ENCODE data around the gene LMF1. TPM values are rescaled to one million over a fixed set of nuclear protein-coding genes. Genes with fewer than 3 reads are reported as not detected.
A peak's percentile ranks its signal among the peaks of the same experiment; 100 is the strongest.

LMF1 gene
- polyA plus RNA-seq, 6 donors from 2014 or later, result 8.2 to 19.6 (median 13.2) TPM

DNA sequence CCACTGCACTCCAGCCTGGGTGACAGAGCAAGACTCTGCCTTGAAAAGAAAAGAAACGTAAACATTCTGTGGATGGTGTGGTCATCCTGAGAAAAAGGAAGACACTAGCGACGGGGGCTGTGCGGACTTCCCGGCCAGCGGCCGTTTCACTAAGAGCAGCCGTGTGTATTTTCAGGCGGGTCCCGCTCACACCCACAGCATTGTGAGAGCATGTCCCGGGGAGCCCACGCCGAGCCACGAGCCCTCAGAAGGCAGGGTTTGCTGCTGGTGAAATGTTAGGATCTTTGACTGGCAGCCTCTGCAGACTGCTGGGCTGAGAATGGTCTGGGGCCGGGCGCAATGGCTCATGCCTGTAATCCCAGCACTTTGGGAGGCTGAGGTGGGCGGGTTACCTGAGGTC is 40.3 kb downstream of the LMF1 start:
- Mint-ChIP-seq H3K27ac (no peak overlapping the region), H3K9me3 (peaks cover 0 to 5% (median 4%) of the 10 kb centered on the region in 7 donors)

DNA sequence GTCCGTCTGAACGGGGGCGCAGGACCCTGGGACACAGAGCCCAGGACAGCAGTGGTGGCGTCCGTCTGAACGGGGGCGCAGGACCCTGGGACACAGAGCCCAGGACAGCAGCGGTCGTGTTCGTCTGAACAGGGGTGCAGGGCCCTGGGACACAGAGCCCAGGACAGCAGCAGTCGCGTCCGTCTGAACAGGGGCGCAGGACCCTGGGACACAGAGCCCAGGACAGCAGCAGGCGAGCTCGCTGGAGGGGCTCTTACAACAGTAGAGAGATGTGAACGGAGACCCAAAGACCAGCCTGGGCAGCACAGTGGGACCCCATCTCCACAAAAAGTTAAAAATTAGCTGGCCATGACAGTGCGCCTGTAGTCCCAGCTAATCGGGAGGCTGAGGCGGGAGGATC is 40.7 kb downstream of the LMF1 start:
- Mint-ChIP-seq H3K9me3 (peaks cover 0 to 5% (median 4%) of the 10 kb centered on the region in 7 donors), H3K27me3 (no peaks in the 10 kb centered on the region), H3K36me3 (peaks cover 7 to 8% of the 10 kb centered on the region in 2 donors), H3K4me3 (no peak overlapping the region), H3K27ac (no peak overlapping the region), H3K4me1 (peaks cover 0 to 4% (median 4%) of the 10 kb centered on the region in 3 donors)
- ATAC-seq (ENCODE audit: low read depth in 2 of 2), result no peak
- no peak for DNase-seq

More for the DNA sequence above, 40.3 kb downstream of the LMF1 start:
- Mint-ChIP-seq H3K36me3 (peaks cover 7 to 12% of the 10 kb centered on the region in 2 donors), H3K4me3 (no peak overlapping the region), H3K27me3 (no peaks in the 10 kb centered on the region), H3K4me1 (peaks cover 0 to 4% (median 4%) of the 10 kb centered on the region in 3 donors)
- DNase-seq, result no peak
- ATAC-seq (ENCODE audit: low read depth in 2 of 2), result no peak

DNA sequence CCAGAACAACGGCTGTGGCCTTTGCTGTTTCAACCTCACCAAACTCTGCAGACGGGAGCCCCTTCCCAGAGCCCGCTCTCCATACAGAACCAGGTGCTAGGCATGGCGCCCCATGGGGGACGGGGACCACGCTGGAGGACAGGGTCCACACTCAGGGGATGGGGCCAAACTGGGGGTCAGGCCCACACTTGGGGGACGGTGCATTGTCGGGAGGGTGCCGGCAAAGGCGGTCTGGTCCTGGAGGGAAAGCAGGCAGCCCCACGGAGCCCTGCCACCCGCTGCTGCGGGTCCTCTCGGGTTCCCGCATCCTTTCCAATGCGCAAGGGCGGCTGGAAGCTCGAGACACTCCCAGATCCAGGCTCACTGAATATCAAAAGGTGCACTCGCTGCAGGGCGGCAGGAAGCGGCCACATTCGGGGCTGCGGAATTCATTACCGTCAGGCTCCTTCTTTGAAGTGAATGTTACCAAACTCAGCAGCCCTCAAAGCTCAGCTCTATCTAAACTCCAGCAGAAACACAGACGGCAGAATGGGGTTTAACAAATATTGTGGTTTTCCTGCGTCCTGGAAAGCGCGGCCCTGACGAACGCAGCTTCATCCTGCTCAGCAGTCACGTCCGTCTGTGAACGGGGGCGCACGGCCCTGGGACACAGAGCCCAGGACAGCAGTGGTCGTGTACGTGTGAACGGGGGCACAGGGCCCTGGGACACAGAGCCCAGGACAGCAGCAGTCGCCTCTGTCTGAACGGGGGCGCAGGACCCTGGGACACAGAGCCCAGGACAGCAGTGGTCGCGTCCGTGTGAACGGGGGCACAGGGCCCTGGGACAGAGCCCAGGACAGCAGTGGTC is 41.3 kb downstream of the LMF1 start:
- no peak overlapping the region for H3K4me3 Mint-ChIP-seq
- DNase-seq, result no peak
- H3K27ac Mint-ChIP-seq, result peak overlapping the region in 1 of 6 donors; percentile 44
- H3K27me3 Mint-ChIP-seq, result no peaks in the 10 kb centered on the region
- H3K9me3 Mint-ChIP-seq, result peaks cover 0 to 5% (median 4%) of the 10 kb centered on the region in 7 donors
- no peak for ATAC-seq (ENCODE audit: low read depth in 2 of 2)
- peaks cover 0 to 4% (median 4%) of the 10 kb centered on the region in 3 donors for H3K4me1 Mint-ChIP-seq
- peaks cover 11 to 13% of the 10 kb centered on the region in 2 donors for H3K36me3 Mint-ChIP-seq

GRCh38 chr16:928526-928925 is 42.3 kb downstream of the LMF1 start:
- no peak for DNase-seq
- Mint-ChIP-seq H3K27me3 (no peaks in the 10 kb centered on the region), H3K36me3 (peaks cover 13 to 23% of the 10 kb centered on the region in 2 donors), H3K4me3 (no peak overlapping the region), H3K4me1 (peaks cover 0 to 4% (median 4%) of the 10 kb centered on the region in 3 donors), H3K27ac (no peak overlapping the region), H3K9me3 (peaks cover 0 to 5% (median 4%) of the 10 kb centered on the region in 7 donors)
- no peak for ATAC-seq (ENCODE audit: low read depth in 2 of 2)

- H3K36me3 Mint-ChIP-seq, result peaks cover 13 to 25% of the 10 kb centered on the region in 2 donors
- H3K4me3 Mint-ChIP-seq, result no peak overlapping the region
- ATAC-seq (ENCODE audit: low read depth in 2 of 2) (no peak), DNase-seq (no peak)
- no peaks in the 10 kb centered on the region for H3K27me3 Mint-ChIP-seq
- H3K9me3 Mint-ChIP-seq, result peaks cover 0 to 5% (median 4%) of the 10 kb centered on the region in 7 donors
- H3K27ac Mint-ChIP-seq, result no peak overlapping the region
- peaks cover 0 to 4% (median 2%) of the 10 kb centered on the region in 3 donors for H3K4me1 Mint-ChIP-seq
These were observed 42.9 kb downstream of the LMF1 start for GRCh38 chr16:927931-928330.

DNA sequence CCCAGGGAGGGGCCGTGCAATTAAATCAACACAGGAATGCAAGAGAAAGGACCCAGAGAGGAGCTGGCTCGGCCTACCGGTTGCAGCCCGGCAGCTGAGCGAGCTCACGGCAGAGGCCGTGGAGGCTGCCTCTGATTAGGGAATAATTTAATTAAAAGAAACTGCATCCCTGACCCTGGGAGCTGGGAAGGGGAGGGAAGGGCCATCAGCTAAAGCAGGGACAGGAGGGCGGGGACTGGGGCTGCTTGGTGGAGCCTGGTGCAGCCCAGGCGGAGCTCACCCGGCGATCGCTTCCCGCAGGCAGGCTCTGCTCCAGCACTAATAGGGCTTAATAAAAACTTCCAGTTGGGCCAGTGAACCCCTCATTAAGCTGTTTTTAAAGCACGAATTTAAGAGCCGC is 43.4 kb downstream of the LMF1 start:
- Mint-ChIP-seq H3K9me3 (peaks cover 0 to 6% (median 4%) of the 10 kb centered on the region in 7 donors), H3K27ac (no peak overlapping the region), H3K4me3 (no peak overlapping the region), H3K4me1 (peaks cover 0 to 6% (median 0%) of the 10 kb centered on the region in 3 donors), H3K36me3 (peaks cover 15 to 29% of the 10 kb centered on the region in 2 donors), H3K27me3 (no peaks in the 10 kb centered on the region)
- ATAC-seq (ENCODE audit: low read depth in 2 of 2) (no peak), DNase-seq (no peak)

GRCh38 chr16:926715-927114 is 44.1 kb downstream of the LMF1 start:
- Mint-ChIP-seq H3K27me3 (no peaks in the 10 kb centered on the region), H3K27ac (no peak overlapping the region), H3K4me1 (peaks cover 0 to 8% (median 0%) of the 10 kb centered on the region in 3 donors), H3K9me3 (peaks cover 0 to 8% (median 4%) of the 10 kb centered on the region in 7 donors), H3K36me3 (peaks cover 20 to 36% of the 10 kb centered on the region in 2 donors), H3K4me3 (no peak overlapping the region)
- ATAC-seq (ENCODE audit: low read depth in 2 of 2) (no peak), DNase-seq (no peak)

GRCh38 chr16:924806-925205 is 46.0 kb downstream of the LMF1 start:
- Mint-ChIP-seq H3K36me3 (peaks cover 19 to 44% of the 10 kb centered on the region in 2 donors), H3K27ac (no peak overlapping the region), H3K4me3 (no peak overlapping the region), H3K9me3 (peaks cover 0 to 8% (median 4%) of the 10 kb centered on the region in 7 donors), H3K27me3 (no peaks in the 10 kb centered on the region), H3K4me1 (peaks cover 0 to 12% (median 7%) of the 10 kb centered on the region in 3 donors)
- no peak for ATAC-seq (ENCODE audit: low read depth in 2 of 2)
- DNase-seq, result no peak

- no peak overlapping the region for H3K4me3 Mint-ChIP-seq
- peaks cover 0 to 8% (median 4%) of the 10 kb centered on the region in 7 donors for H3K9me3 Mint-ChIP-seq
- peaks cover 0 to 12% (median 7%) of the 10 kb centered on the region in 3 donors for H3K4me1 Mint-ChIP-seq
- DNase-seq (no peak), ATAC-seq (ENCODE audit: low read depth in 2 of 2) (no peak)
- H3K27ac Mint-ChIP-seq, result no peak overlapping the region
- no peaks in the 10 kb centered on the region for H3K27me3 Mint-ChIP-seq
- peaks cover 19 to 44% of the 10 kb centered on the region in 2 donors for H3K36me3 Mint-ChIP-seq
These were observed 46.7 kb downstream of the LMF1 start for GRCh38 chr16:924063-924462.

DNA sequence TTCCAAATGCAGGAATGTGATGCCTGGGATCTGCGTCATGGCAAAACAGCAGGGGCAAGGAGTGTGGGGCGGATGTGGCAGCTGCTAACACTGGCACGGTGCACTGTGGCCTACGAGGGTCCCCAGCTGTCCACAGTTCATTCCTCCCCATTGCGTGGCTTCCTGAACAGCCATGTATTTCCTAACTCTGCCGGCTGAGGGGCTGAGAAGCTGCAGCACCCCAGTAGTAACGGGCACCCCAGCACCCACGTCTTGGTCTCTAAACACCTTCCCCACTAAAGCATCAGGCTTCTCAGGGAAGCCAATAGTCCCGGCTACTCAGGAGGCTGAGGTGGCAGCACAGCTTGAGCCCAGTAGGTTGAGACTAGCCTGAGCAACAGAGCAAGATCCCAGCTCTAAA is 47.6 kb downstream of the LMF1 start:
- DNase-seq (no peak), ATAC-seq (ENCODE audit: low read depth in 2 of 2) (no peak)
- H3K27ac Mint-ChIP-seq, result no peak overlapping the region
- no peak overlapping the region for H3K4me3 Mint-ChIP-seq
- H3K4me1 Mint-ChIP-seq, result peaks cover 0 to 12% (median 7%) of the 10 kb centered on the region in 3 donors
- H3K9me3 Mint-ChIP-seq, result peaks cover 0 to 8% (median 4%) of the 10 kb centered on the region in 7 donors
- no peaks in the 10 kb centered on the region for H3K27me3 Mint-ChIP-seq
- peaks cover 19 to 44% of the 10 kb centered on the region in 2 donors for H3K36me3 Mint-ChIP-seq

DNA sequence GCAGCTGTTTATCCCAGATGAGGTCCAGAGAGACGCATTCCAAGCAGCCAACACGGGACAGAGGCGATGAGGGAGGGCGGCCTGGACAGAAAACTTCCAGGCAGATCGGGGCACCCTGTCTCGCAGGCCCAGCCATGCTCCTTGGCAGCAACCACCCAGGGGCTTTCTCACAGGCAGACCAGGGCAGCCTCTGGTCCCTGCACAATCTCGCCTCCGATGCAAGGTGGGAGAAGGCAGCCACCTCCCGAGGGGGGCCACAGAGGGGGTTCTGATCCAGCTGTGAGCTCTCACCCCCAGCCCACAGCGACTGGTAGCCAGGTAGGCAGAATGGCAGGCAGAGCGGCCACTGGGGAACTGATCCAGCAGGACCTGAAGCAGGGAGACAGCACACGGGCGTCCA is 48.7 kb downstream of the LMF1 start:
- peak overlapping the region in 1 of 6 donors; percentile 24 for H3K27ac Mint-ChIP-seq

GRCh38 chr16:921321-921905 is 49.4 kb downstream of the LMF1 start:
- Mint-ChIP-seq H3K4me1 (peaks cover 0 to 12% (median 7%) of the 10 kb centered on the region in 3 donors), H3K27ac (no peak overlapping the region), H3K36me3 (peaks cover 19 to 42% of the 10 kb centered on the region in 2 donors), H3K27me3 (no peaks in the 10 kb centered on the region), H3K4me3 (peak overlapping the region in 1 of 8 donors; percentile 16), H3K9me3 (peaks cover 0 to 7% (median 4%) of the 10 kb centered on the region in 7 donors)
- ATAC-seq (ENCODE audit: low read depth in 2 of 2) (no peak), DNase-seq (no peak)

More for the DNA sequence above, 48.7 kb downstream of the LMF1 start:
- Mint-ChIP-seq H3K4me1 (peaks cover 0 to 12% (median 7%) of the 10 kb centered on the region in 3 donors), H3K36me3 (peaks cover 19 to 44% of the 10 kb centered on the region in 2 donors), H3K27me3 (no peaks in the 10 kb centered on the region), H3K9me3 (peaks cover 0 to 8% (median 4%) of the 10 kb centered on the region in 7 donors), H3K4me3 (peak overlapping the region in 1 of 8 donors; percentile 50)
- no peak for DNase-seq
- no peak for ATAC-seq (ENCODE audit: low read depth in 2 of 2)

GRCh38 chr16:920717-921116 is 50.1 kb downstream of the LMF1 start:
- DNase-seq, result no peak
- no peak overlapping the region for H3K27ac Mint-ChIP-seq
- H3K4me3 Mint-ChIP-seq, result no peak overlapping the region
- no peaks in the 10 kb centered on the region for H3K27me3 Mint-ChIP-seq
- H3K4me1 Mint-ChIP-seq, result peaks cover 0 to 8% (median 7%) of the 10 kb centered on the region in 3 donors
- peaks cover 16 to 37% of the 10 kb centered on the region in 2 donors for H3K36me3 Mint-ChIP-seq
- no peak for ATAC-seq (ENCODE audit: low read depth in 2 of 2)
- H3K9me3 Mint-ChIP-seq, result peaks cover 0 to 4% (median 0%) of the 10 kb centered on the region in 7 donors
